Measurements from ENCODE around the gene TTLL7.

TTLL7 gene

GRCh38 chr1:83816836-83817235 lies 182.1 kb downstream of the TTLL7 start:
- DNase-seq (ENCODE audit: low read depth) = no peak

GRCh38 chr1:83815330-83815729 lies 183.6 kb downstream of the TTLL7 start:
- no peak for DNase-seq (ENCODE audit: low read depth)

All from activated T-cell treated with anti-CD3 and anti-CD28 coated beads for 1 hour (primary cell).